GM21737 (cell line): Measurements from ENCODE around the gene GPR132.
A peak's percentile ranks its signal among the peaks of the same experiment; 100 is the strongest.
"Not testable (repeated sequence)": the region's sequence is repeated elsewhere in the genome, so short reads cannot be mapped to it uniquely, and the experiment has no call there.

Source experiments
- ATAC-seq: cut with Tn5 transposase; IDR thresholded peaks from one replicate; pipeline ENCODE4 v1.9.1; 2021; ENCODE audit warnings: mild to moderate bottlenecking, moderate library complexity; ENCODE audit not compliant: unreplicated experiment

GPR132 gene

GRCh38 chr14:105091517-105092170, 26.4 kb upstream of the GPR132 start:
- ATAC-seq, result no peak

- ATAC-seq, result no peak
Observed at GRCh38 chr14:105091054-105091516, 25.9 kb upstream of the GPR132 start.

- ATAC-seq, result no peak
Observed at GRCh38 chr14:105090493-105091053, 25.3 kb upstream of the GPR132 start.

GRCh38 chr14:105089746-105090492, 24.7 kb upstream of the GPR132 start:
- no peak for ATAC-seq

- no peak for ATAC-seq
Observed at GRCh38 chr14:105088812-105089745, 23.8 kb upstream of the GPR132 start.

GRCh38 chr14:105087963-105088811, 23.0 kb upstream of the GPR132 start:
- no peak for ATAC-seq

GRCh38 chr14:105087308-105087962, 22.2 kb upstream of the GPR132 start:
- no peak for ATAC-seq

GRCh38 chr14:105086833-105087307, 21.6 kb upstream of the GPR132 start:
- ATAC-seq, result peak; percentile 59

GRCh38 chr14:105085766-105086165, 20.5 kb upstream of the GPR132 start:
- ATAC-seq, result no peak

- no peak for ATAC-seq
Observed at GRCh38 chr14:105084741-105085571, 19.7 kb upstream of the GPR132 start.

GRCh38 chr14:105083926-105084685, 18.9 kb upstream of the GPR132 start:
- ATAC-seq, result no peak

- no peak for ATAC-seq
Observed at GRCh38 chr14:105082703-105083102, 17.5 kb upstream of the GPR132 start.

- not testable (repeated sequence) for ATAC-seq
Observed at GRCh38 chr14:105081473-105081872, 16.2 kb upstream of the GPR132 start.

- no peak for ATAC-seq
Observed at GRCh38 chr14:105080161-105080560, 14.9 kb upstream of the GPR132 start.

- ATAC-seq, result no peak
Observed at GRCh38 chr14:105078294-105078693, 13.1 kb upstream of the GPR132 start.

GRCh38 chr14:105077649-105077995, 12.4 kb upstream of the GPR132 start:
- no peak for ATAC-seq

- no peak for ATAC-seq
Observed at GRCh38 chr14:105076805-105077648, 11.8 kb upstream of the GPR132 start.
